Mucosa of descending colon (tissue), 3 donors: ENCODE measurements around the gene RASGRF2. TPM values are rescaled to one million over a fixed set of nuclear protein-coding genes. Genes with fewer than 3 reads are reported as not detected.

Source experiments
- ATAC-seq: fragments of 200-7000 bp; cut with Tn5 transposase; one replicate; pipeline ENCODE4 v1.9.1; 2020; ENCODE audit warnings: mild to moderate bottlenecking, moderate library complexity
- DNase-seq, 3 donors: peaks; one replicate each; pipeline ENCODE4 v3.0.0-alpha.2; 2020
- H3K36me3 ChIP-seq: fragments of 200-600 bp; one replicate; pipeline ENCODE4 v1.8.0; 2021; ENCODE audit warnings: low read depth, mild to moderate bottlenecking
- H3K4me1 ChIP-seq: fragments of 200-600 bp; one replicate; pipeline ENCODE4 v1.8.0; 2021; ENCODE audit warnings: low read depth, mild to moderate bottlenecking
- H3K4me3 ChIP-seq: fragments of 200-600 bp; one replicate; pipeline ENCODE4 v1.8.0; 2021; ENCODE audit warnings: mild to moderate bottlenecking
- H3K9me3 ChIP-seq: fragments of 200-600 bp; one replicate; pipeline ENCODE4 v1.8.0; 2021; ENCODE audit warnings: mild to moderate bottlenecking
- CTCF ChIP-seq: fragments of 200-600 bp; IDR thresholded peaks from one replicate; pipeline ENCODE4 v1.8.0; 2022; ENCODE audit warnings: antibody characterized with exemption, mild to moderate bottlenecking
- intact Hi-C, 2 donors: fragments of 100-400 bp; cut with DNase I in 1 of 2; cut with micrococcal nuclease in 1 of 2; formaldehyde crosslinking; loops; one replicate each; pipeline versions ENCODE4 v1.11.0 to v1.11.1; 2022; cut with DNase I, micrococcal nuclease
- long read RNA-seq, 2 donors: library from polyadenylated mRNA; unstranded; transcript quantifications; one replicate each; pipeline ENCODE4 v2.0.0, GENCODE V29; 2019 to 2021
- total RNA-seq, 3 donors: library from RNA; stranded (reverse); fragmentation: NEBNext Ultra II Directional in 2 of 3; extraction: Animal tissue kit (Norgen Biotek cat#: 25700) in 2 of 3; gene quantifications; one replicate each; pipeline versions ENCODE4 v1.2.1 to v1.2.4, GENCODE V29; 2021 to 2023
- donor health status: DM: no; HTN: no; CAD: no; lungs with moderate emphysema.
- donor health status: DM: no; HTN: no; CAD: no.
- donor health status: DM: no; HTN: yes; CAD: no.

RASGRF2 gene
- total RNA-seq = 1 to 10 TPM; 2.0 to 8.0 (median 2.9) TPM
- long read RNA-seq, donor 1, partial matches to known transcripts = 0 of 3 reads
- long read RNA-seq, donor 1, other reads (novel, unspliced or antisense) = 2 of 3 reads
- long read RNA-seq, donor 2 = 0 reads

DNA sequence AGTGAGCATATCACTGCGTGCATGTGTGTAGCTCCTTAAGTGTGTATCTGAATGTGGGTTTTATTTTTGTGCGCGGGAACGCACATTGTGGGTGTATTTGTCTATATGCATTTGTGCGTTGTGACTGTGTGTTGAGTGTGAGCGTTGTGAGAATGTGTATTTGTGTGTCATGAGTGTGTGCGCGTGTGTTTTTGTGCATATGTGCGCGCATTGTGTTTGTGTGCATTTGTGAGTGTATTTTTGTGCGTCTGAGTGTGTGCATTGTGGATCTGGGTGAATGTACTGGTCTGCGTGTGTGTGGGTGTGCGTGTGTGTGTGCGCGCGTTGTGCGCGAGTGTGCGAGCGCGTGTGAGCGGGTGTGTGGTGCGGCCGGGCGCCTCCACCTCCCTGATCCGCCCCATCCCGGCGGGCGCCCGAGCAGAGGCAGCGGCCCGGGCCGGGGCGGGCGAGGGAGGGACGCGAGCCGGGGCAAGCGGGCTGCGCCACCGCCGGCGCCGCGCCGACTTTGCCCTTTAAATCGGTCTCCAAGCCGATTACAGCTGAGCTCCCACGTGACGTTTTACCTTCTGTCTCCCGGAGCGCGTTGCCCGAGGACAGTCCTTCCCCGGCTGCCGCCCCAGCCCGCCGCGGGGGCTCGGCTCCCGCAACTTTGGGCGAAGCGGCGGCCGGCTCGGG lies at the start of gene RASGRF2:
Gene RASGRF2, plus strand, starts transcription at position 596 of the 675 bp plus-strand sequence. CDS start 376 bp downstream, outside the sequence.
- DNase-seq = peak; percentile 49 to 69 (median 62)
- H3K4me1 ChIP-seq = peaks cover 14% of the 10 kb centered on the region
- TF ChIP-seq CTCF = no peak
- no peak within 1 kb of the TSS for H3K4me3 ChIP-seq
- peak; percentile 61 for ATAC-seq
- intact Hi-C loops = no loop called here
- H3K9me3 ChIP-seq = no peaks in the 10 kb centered on the region
- no peaks in the 10 kb centered on the region for H3K36me3 ChIP-seq

DNA sequence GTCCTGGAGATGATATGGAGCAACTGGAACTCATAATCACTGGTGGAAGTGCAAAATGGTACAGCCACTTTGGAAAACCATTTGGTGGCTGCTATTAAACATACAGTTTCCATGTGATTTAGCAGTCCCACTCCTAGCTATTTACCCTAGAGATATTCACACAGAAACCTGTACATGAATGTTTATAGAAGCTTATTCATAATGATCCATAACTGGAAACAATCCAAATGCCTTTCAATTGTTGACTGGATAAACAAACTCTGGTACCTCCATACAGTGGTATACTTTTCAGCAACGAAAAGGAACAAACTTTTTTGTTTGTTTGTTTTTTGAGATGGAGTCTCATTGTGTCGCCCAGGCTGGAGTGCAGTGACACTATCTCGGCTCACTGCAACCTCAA lies 47.7 kb upstream of the RASGRF2 start:
- intact Hi-C loops = no loop called here
- Histone ChIP-seq H3K9me3 (no peaks in the 10 kb centered on the region), H3K4me3 (no peak overlapping the region), H3K36me3 (no peaks in the 10 kb centered on the region), H3K4me1 (no peaks in the 10 kb centered on the region)
- no peak for TF ChIP-seq CTCF
- DNase-seq (no peak), ATAC-seq (no peak)

GRCh38 chr5:80915716-80916115 lies 44.4 kb upstream of the RASGRF2 start:
- Histone ChIP-seq H3K4me3 (no peak overlapping the region), H3K4me1 (no peaks in the 10 kb centered on the region), H3K36me3 (no peaks in the 10 kb centered on the region), H3K9me3 (no peaks in the 10 kb centered on the region)
- no peak for ATAC-seq
- intact Hi-C loops = no loop called here
- DNase-seq = no peak
- TF ChIP-seq CTCF = no peak

GRCh38 chr5:80916676-80917075 lies 43.5 kb upstream of the RASGRF2 start:
- Histone ChIP-seq H3K36me3 (no peaks in the 10 kb centered on the region), H3K4me3 (no peak overlapping the region), H3K9me3 (no peaks in the 10 kb centered on the region), H3K4me1 (no peaks in the 10 kb centered on the region)
- DNase-seq (no peak), ATAC-seq (no peak)
- intact Hi-C loops = no loop called here
- TF ChIP-seq CTCF = no peak

DNA sequence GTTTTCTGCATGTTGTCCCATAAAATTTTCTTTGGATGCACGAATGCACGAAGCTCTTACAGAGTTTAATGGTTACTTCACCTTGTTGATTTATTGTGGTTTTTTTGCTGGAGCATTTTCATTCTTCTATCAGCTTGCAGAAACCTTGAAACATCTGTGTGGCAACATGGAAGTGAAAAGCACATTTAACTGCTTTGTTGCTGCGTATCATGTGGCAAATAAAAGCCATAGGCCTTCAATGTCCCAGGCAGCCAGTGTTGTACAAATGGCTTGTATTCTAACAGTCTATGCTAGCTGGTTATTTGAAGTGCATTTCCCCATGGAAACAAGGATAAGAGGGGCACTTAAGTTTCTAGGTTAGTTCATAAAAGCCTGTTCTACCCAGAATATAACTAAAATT lies 42.5 kb upstream of the RASGRF2 start:
- TF ChIP-seq CTCF = no peak
- intact Hi-C loops = no loop called here

More for the DNA sequence above, 42.5 kb upstream of the RASGRF2 start:
- ATAC-seq = no peak
- Histone ChIP-seq H3K4me1 (no peaks in the 10 kb centered on the region), H3K36me3 (no peaks in the 10 kb centered on the region), H3K9me3 (no peaks in the 10 kb centered on the region), H3K4me3 (no peak overlapping the region)
- DNase-seq = no peak
